HG02884 (cell line): Measurements from ENCODE around the gene DGKG.

ENCODE experiments used
- ATAC-seq: cut with Tn5 transposase; IDR thresholded peaks from one replicate; pipeline ENCODE4 v1.9.1; 2021; ENCODE audit warnings: mild to moderate bottlenecking, moderate library complexity; ENCODE audit not compliant: unreplicated experiment

Gene DGKG

DNA sequence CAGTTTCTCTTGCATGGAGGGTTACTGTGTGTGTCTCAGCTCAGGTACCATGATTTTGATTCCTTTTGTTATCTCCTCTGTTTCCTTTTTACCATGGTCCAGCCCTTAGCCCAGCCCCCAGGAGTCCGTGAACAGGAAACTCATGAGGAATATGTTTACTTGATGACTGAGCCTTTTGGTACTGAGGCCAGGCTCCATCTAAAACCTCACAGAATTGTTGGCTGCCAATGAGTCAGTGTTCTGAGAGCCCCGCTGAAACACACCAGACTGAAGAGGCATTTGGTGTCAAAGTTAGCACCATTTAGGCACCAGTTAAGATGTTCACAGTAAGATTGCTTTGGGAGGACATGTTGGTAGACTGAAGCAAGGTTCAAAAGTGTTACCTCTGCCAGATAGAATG lies 80.9 kb downstream of the DGKG start:
- no peak for ATAC-seq

DNA sequence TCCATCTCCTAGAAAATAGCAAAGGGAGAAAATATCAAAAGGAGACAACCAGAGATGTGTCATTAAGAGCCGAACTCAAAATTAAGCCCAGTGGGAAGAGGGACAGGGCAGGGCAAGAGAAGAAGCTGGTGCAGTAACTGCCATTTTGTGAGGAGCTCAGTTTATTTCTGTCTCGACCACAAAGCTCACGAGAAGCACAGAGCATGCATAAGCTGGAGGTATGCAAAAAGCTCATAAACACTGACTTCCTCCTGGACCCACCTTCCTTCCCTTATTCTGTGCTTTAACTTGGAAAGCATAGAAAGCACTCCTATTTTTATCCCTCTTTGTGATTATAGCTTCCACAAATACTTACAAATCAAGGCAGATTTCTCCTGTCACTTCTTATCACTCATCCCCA lies 81.3 kb downstream of the DGKG start:
- ATAC-seq: no peak

DNA sequence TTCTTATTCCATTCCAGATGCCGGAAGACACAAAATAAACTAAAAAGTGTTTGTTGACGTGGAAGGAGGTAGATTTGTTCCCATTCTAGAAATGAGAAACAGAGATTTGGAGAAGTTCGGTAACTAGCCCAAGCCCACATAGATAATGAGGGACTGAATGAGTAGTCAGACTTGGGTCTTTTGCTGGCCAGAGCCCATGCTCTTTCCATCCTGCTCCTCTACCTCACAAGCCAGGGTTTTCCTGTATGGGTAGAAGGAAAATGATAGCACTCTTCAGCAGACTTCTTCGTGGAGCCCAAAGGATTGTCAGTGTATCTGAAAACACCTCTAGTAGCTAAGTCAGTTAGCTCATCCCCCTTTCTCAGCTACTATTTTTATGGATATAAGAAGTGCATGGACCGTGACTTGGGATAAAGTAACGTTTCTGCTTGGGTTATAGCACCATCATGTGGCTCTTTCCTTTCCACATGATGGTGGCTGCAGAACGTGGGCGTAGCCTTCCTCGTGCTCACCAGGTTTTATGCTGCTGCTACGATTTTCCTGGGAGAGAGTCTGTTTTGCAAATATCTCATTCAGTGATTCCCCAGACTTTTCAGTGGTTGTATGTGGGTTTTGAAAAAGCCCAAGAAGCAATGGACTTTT lies 84.6 kb downstream of the DGKG start:
- ATAC-seq: no peak

DNA sequence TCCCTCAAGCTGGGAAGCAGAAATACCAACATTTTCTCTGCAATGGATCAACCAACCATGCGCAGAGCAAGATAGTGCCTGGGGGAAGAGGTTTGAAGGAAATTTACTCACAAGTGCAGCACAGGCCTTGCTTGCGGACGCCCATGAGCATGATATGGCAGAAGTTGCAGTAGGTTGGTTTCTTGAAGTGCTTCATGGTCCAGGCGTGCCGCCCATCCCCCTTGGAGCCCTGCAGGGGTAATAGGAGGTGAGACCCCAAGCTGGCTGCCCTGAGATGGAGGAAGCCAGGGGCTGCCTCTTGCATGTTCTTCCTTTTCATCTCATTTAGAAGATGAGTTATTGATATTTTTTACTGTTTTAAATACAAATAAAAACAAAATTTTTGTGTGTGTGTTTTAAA lies 86.6 kb downstream of the DGKG start:
- no peak for ATAC-seq

DNA sequence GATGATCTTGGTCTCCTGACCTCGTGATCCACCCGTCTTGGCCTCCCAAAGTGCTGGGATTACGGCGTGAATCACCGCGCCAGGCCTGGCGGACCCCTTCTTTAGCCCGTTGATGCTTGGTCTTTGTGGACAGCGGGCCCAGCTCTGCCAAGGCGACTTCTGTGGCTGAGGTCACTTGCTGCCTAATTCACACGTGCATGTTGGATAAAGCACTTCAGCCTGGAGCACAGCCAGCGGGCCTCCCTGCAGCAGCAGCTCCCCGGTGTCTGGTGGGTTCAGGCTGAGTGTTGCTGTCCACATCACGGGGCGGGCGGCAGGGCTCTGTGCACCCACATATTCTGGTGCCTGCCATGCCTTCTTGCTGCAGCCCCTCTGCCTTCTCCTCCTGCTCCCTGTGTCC lies 88.4 kb downstream of the DGKG start:
- no peak for ATAC-seq

DNA sequence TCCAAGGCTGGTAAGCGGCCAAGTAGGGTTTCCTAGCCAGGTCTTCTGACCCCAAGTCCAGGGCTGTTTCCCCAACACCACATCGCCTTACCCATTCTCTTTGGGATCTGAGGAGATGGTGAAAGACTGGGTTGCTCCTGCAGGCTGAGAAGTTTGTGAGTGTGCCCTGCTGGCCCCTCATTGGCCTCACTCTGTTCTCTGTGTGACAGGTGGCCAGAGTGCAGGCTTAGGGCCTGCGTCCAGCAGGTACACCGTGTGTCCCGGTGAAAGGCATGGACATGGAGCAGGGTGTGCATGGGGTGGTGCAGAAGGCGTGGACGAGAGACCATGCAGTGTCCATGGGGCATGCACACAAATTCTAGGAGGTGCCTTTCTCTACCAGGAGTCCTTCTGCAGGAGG lies 91.3 kb downstream of the DGKG start:
- ATAC-seq: no peak

DNA sequence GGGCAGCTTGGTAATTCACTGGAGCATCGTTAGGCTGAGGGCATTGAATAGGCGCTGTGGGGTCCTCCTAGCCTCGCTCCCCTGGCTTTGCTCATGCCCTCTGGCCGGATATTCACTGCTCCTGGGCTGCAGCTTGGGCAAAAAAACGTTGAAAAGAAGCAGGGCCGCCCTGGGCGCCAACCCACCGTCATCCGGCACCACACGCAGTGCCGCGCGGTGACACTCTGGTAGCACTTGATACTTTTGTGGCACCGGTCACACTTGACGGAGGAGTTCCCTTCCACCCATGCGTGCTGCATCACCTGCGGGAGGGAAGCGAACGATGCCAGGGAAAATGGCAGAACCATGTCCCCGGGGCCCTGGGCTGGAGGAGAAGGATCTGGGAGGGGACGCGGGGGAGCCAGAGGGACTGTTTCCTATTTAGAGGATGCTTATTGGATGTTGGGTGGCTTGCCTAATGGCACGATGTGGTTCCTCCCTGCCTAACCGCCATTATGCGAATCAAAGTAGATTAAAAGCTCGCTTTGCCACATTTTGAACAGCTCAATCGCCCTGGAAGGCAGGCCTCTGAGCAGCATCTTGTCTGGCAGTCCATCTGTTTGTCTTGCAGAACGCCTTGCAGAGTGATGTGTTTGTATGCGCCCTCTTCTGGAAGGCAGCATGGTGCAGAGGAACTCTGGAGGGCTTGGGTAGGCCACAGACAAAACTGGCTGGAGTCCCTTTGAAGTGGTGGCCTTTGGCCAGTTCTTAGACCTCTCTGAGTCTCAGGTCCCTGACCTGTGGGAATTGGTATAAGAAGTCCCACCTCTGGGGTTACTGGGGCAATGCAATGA lies 93.2 kb downstream of the DGKG start:
- no peak for ATAC-seq

DNA sequence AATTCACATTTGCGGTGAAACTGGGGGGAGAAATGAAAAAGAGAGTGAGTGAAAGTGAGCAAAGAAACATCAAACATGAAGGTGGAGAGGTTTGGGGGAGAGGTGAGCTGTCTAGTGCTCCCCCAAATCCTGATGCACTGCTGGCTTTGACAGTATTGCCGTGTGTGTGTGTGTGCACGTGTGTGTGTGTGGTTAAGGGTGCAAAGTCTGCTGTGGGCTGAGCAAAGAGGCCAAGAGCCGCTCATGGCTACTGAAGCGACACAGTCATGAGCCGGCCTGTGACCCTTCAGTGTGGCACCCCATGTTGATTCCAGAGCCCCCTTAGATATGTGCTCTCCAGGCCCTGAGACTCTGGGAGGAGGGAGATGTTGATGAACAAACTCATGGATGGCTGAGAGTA lies 94.3 kb downstream of the DGKG start:
- no peak for ATAC-seq

DNA sequence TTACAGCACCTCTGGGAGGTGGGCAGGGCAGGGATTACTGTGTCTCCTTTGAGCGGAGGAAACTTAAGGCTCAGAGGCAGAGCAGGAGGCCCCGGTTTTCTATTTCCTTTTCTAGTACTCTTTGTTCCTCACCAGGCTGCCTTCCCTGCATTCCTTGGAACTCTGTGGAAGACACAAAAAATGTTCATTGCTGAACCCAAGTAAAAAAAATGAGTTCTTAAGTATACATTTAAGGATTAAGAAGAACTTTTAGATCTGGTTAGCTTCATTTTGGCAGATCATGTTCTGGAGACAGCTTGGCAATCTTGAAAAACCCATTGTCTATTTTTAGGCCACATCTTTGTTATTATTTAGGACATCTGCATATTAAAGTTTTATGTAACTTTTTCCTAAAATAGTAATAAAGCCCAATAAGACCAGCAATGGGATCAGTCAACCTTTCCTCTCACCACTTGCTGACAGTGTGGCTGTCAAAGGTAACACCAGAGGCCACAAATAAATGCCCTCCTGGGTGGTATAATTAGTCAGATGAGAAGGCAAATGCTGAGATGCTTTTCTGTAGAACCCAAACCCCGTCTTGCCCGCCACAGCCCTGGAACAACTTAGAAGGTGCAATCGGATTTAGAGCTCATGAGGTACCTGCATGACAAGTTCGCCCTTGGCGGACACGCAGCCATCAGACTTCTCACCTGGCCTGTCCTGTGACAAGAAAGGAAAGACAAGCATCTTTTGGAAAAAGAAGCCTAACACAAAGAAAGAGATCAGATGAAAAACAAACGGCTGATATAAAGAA lies 97.2 kb downstream of the DGKG start:
- no peak for ATAC-seq

DNA sequence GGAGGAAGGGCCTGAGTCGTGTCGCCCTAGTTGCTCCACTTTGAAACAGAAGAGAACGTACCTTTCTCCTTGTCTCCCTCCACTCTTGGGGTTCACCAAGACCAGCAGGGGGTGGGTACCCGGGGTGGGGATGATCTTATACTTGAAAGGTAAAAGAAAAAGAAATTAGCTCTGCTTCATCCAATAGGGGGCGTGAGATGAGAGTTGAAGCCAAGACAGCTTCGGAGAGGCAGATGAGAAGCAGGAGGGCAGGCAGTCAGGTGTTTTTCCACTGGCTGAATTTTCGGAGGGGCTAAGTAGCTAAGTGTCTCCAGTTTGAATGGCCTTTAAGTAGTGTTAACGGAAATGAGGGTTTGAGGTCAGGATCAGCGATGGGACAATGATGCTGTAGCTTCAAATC lies 100.4 kb downstream of the DGKG start:
- ATAC-seq: no peak

DNA sequence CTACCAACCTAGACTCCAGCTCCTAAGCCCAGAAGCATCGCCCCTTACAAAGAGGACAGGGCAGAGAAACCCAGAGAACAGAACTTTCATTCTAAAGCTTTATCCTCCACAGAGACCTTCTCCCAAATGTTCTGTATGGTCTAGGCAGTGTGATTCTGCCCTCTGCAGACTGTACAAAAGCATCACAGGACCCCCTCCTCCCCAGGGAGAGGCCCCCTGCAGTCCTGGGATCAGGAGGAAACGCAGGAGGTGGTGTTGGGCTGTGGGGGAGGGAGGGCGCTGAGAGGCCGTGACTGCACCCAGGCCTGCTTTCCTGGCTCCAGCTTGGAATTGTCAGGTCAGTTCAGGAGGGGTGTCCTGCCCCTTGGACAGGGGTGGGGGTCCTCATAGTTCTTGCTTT lies 101.3 kb downstream of the DGKG start:
- no peak for ATAC-seq

DNA sequence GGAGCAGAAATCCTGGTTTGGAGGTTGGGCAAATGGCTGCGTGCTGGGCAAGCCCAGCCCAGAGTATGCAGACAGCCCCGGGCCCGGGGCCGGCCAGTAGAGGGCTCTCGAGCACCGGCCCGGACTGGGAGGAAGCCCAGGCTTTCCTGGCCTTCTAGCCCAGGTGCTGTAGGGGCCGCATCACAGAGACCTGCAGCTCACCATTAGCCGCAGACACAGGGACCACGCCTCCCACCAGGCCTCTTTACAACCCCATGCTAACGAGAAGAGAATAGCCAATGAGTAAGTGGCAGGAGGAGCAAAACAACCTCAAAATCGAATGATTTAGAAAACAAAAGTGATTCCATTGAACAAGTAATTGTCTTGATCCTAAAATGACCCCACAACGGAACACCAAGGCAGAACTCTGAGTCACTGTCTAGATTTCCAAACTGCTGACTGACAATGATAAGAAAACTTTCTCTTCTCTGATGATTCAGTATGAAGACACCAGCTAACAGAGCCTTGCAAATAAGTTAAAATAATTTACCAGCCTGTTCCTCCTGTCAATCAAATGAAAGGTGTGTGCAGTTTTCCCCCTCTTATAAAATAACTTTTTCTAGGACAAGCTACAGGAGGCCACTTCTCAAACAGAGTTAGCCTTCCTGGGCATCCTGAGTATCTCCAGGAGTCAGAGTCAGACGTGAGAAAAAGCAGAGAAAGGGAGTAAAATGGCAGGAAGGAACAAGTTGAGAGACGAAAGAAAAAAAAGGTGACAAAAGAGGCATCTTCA lies 102.2 kb downstream of the DGKG start:
- ATAC-seq: peak; percentile 49

DNA sequence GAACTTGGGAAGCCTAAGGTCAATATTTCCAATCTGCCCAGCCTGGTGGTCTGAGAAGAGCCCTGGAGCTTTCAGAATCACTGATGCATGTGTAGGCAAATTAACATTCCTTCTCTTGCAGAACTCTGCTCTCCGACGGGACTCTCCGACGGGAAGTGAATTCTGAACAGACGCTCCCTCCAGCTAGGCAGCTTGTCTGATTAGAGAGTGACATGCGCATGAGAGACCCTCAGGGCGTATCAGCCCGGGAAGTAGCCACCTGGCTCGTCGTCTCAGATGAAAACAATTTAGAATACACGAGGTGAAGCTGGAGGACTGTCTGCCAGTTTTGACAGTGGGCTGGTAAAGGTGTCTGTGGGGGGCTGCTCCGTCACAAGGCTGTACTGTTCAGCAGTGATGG lies 103.1 kb downstream of the DGKG start:
- no peak for ATAC-seq

DNA sequence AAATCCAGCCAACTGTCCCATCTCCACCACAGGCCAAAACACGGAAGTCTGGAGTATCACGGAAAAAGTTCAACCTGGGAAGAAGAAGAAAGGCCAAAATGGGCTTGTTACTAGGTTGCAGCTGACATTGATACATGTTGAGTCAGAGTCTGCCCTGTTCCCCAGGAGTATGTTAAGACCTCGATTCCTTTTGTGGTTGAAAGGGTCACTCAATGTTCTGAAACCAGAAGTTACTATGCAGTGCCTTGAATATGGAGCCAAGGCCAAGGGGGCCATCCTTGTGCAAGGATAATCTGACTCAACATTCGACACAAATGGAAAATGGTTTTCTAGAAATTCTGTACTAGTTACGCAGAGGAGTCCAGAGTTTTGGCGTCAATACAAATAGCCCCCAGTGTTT lies 104.2 kb downstream of the DGKG start:
- ATAC-seq: no peak

DNA sequence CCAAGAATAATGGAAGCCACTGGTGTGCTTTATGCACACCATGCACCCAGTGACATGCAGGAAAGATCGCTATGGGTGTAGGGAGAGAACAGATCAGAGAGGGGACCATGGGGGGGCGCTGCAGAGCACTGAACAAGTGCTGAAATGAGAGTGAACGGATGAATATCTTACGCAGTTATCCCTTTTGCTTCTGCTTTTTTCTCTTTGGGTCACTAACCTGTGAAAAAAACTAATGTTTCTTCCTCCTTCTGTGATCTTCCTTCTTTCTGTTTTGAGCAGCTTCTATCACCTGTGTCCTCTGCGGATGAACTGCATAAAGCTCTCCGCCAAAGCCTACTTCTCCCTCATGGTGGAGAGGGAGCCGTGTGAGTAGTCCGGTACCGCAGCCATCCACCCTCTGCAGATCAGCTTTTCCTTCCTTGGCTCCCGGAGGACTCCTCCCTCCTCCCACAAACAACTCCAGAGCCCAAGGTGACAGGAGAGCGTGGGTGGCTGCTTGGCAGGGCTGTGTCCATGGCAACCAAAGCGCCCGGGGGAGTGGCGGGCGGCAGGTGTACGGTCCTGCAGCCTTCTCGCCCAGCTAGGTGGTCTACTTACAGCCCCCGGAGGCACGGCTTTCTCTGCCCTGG lies 106.2 kb downstream of the DGKG start:
- no peak for ATAC-seq

DNA sequence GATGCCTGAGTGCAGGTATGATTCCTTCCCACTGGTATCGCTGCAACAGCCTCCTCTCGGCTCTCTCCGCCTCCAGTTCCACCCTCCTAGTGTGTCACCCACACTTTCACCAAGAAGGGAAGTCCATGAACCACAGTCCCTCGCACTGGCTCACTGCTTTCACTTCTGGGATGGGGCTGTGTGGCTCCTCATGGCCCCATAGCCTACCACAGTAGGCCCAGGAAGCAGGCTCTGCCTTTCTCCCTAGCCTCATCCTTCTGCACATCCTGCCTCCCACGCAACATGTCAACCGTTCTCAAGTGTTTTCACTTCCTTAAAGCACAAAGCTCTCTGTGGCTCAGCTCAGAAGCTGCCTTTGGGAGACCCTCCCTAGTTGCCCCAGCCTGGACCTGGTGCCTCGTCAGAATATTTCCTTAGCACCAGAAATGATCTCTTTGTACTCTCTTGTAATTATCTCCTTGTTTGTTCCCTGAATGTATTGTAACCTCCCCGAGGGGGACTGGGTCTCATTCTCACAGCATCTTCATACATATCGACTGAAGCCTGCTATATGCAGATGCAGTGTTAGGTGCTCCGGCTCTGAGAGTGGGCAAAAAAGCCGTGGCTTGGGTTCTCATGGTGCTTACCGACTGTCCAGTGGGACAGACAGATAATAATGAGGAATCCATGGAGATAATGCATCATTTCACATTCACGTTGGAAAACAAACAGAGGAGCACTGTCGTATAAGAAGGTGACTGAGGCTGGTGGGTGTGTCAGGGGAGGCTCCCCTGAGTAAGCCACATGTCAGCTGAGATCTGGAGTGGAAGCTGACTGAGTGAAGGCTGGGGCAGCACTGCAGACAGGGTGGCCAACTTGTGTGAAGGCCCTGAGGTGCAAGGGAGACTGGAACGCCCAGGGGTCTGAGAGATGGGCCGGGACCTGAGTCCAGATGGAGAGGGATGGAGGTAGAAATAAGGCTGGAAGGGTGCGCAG lies 107.1 kb downstream of the DGKG start:
- ATAC-seq: peak; percentile 82

DNA sequence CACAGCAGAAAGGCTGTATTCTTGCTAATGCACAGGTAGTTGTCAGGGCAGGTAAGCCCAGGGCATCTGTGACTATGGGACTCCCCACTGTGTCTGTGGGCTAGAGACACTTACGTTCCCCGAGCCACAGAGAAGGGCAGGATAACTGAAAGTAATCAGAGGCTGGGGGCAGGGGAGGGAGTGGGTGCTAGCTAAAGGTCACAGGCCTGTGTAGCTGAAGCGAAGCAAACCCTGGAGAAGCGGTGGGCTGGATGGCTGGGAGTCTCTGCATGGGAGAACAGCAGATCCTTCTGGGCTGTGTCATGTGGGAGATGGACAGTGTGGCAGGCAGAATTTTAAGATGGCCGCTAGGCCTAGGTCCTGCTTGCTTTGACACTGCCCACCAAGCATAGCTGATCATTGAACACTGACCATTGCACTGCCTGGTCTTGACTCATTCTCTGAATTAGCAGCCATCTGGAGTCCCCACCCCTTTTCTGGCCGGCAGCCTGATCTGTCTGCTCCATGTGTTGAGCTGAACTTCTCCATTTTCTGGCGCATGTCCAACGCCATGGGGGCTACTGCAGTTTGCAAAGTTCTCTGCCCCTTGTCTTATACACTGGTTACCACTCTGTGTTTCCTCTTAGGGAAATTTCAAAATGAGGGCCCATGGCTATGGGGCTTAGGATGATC lies 110.0 kb downstream of the DGKG start:
- ATAC-seq: no peak

DNA sequence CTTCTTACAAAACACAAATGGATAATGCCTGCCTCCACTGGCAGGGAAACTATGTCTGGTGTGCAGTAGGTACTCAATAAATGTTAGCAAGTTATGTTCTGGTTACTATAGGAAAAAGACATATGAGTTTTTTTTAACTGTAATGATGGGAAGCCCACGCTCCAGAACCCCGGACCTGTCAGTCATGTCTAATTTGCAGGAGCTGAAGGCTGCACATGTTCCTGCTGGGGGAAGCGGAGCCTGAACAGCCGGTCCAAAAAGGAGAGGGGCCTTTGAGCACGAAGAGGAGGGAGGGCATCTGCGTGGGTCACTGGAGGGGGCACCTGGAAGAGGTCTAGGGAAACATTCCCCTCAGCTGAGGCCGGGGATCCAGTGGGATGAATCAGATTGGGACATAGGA lies 113.2 kb downstream of the DGKG start:
- no peak for ATAC-seq
